WI38 (cell line): Measurements from ENCODE around the gene STX10.

Experiments
- H3K4me3 ChIP-seq: 2 replicates; pipeline ENCODE4 v1.5.1; 2011; ENCODE audit warnings: low read depth, mild to moderate bottlenecking, control low read depth, low read length
- CTCF ChIP-seq: IDR thresholded peaks from 2 replicates; pipeline ENCODE4 v1.5.1; 2012; ENCODE audit warnings: low read depth, mild to moderate bottlenecking, control low read depth, low read length

Gene STX10

GRCh38 chr19:13138171-13138915 lies 11.8 kb downstream of the STX10 start:
- no peak for TF ChIP-seq CTCF
- no peak overlapping the region for H3K4me3 ChIP-seq

GRCh38 chr19:13137290-13137794 lies 12.8 kb downstream of the STX10 start:
- TF ChIP-seq CTCF: no peak
- no peak overlapping the region for H3K4me3 ChIP-seq

- H3K4me3 ChIP-seq: no peak overlapping the region
- no peak for TF ChIP-seq CTCF
These were observed 14.8 kb downstream of the STX10 start for GRCh38 chr19:13135068-13136062.

GRCh38 chr19:13134626-13135025 lies 15.5 kb downstream of the STX10 start:
- no peak overlapping the region for H3K4me3 ChIP-seq
- TF ChIP-seq CTCF: no peak

GRCh38 chr19:13133241-13133870 lies 16.8 kb downstream of the STX10 start:
- TF ChIP-seq CTCF: no peak
- no peak overlapping the region for H3K4me3 ChIP-seq

GRCh38 chr19:13132471-13133180 lies 17.5 kb downstream of the STX10 start:
- H3K4me3 ChIP-seq: no peak overlapping the region

More at GRCh38 chr19:13132471-13133180, 17.5 kb downstream of the STX10 start:
- TF ChIP-seq CTCF: no peak
